ENCODE data around the gene DHX38.
A peak's percentile ranks its signal among the peaks of the same experiment; 100 is the strongest.
"Not testable (repeated sequence)": the region's sequence is repeated elsewhere in the genome, so short reads cannot be mapped to it uniquely, and the experiment has no call there.

The DHX38 gene

DNA sequence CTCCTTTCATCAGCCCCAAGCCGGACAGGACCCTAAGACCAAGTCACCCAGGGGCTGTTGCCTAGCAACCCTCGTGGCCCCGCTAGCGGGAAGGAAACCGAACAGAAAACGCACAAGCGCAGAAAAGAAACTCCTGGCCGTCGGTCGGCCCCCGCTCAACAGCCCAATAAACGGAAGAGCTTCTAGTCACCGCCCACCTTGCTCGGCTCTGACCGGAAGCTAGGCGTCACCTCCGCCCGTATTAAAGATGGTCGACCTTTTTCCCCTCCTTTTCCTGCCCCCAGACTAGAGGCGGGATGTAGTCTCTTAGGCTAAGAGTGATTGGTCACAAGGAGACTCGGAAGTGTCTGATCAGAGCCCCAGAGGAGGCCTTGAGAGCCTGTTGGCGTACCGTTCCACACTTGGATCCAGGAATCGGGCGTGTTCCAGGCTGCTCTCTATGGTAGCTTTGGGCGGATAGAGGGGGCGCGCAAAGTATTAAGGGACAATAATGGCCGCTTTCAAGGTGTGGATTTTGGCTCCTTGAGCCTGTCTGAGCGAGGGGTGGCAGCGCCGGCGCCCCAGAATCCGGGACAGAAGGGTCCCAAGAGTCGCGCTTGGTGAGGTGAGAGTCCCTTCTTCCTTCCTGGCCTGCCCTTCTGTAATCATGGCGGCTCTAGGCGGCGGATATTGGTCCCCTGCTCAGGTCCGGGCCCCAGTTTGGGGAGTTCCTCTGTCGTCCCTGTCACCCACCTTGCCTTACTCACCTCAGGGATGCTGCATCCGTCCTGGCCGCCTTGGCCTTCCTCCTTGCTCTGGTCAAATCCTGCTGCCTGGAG lies at the start of gene DHX38, which contains the start of gene TXNL4B:
DHX38 (plus strand) TSS at position 400 of the 818 bp plus-strand sequence. CDS start 2,311 bp downstream, outside the sequence.
TXNL4B (minus strand) TSS at position 173 of the 818 bp plus-strand sequence. CDS start 2,871 bp downstream, outside the sequence.
- DNase-seq, result peak; percentile 35 to 99 (median 96)

- DNase-seq, result no peak
These were observed 49.4 kb upstream of the DHX38 start for GRCh38 chr16:72044296-72044695.

DNA sequence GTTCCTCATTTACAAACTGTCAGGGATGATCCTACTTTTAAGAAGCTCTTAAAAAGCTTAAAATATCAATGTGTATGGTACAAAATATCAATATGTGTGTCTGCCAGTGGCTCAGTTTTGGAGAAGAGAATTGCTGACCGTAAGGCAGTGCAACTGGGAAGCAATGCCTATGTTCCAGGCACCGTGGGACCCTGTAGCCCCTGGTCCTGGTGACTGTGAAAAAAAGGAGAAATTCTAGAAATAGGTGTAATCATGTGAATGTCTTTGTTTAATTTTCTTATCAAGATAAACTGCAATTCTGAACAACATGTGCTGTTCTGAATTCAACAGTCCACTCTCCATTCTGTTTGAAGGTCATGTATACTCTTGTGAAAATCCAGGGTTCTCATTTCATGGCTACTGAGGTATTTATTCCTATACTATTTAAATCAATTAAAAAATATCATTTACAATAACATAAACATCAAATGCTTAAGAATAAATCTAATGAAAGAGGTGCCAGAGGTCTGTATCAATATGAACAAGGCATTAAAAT lies 48.8 kb upstream of the DHX38 start:
- no peak for DNase-seq

DNA sequence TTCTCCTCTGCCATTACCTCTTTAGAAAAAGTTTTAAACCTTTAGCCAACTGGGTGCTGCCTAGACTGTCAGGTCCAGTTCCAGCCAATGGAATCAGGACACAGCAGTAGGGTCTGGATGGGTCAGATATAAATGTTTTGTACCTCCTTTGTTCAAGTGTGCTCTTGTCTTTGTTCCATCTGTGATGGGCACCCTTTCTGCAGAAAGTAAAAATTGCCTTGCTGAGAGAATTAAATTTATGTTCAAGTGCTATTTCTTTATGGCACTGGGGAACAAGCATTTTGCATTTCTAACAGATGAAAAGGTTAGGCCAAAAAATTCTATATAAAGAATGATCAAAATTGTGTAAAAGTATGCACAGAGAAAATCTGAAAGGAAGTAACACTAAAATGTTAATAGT lies 44.5 kb upstream of the DHX38 start:
- no peak for DNase-seq

DNA sequence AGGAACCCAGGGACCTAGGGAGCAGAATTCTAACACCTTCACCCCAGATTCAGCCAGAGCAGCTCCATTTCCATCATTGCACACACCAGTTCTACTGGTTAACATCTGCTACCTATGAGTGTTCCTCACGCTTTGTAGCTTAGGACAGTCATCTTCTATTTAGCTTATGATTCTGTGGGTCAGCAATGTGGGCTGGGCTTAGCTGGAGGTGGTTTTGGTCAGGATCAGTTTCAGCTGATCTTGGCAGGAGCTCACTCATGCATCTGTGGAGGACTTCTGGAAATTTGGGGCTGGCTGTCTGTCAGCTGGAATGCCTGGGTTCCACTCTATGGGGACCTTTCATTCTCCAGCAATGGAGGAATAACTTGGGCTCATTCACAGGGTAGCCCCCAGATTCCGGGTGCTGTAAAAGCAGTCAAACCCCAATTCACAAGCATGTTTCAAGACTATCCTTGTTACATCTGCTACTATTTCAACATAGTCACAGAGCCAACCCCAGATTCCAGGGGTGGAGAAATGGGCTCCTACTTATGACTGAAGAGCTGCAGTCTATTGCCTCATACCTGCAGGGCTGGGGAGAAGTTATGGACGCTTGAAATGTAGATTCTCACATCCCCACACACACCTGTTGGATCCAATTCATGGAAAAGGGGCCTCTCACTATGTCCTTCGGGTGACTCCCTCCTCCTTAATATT lies 42.7 kb upstream of the DHX38 start:
- no peak for DNase-seq

DNA sequence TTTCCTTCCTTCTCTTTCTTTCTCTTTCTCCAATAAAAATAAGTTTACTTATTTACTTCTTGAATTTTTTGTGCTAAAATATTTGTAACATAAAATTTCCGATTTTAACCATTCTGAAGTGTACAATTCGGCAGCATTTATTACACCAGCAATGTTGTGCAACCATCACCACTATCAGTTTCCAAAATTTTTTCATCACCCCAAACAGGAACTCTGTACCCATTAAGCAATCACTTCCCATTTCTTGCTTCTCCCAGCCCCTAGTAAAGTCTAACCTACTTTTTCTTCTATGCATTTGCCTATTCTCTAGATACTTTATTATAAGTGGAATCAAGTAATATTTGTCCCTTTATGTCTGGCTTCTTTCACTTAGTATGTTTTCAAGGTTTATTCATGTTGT lies 41.8 kb upstream of the DHX38 start:
- DNase-seq, result no peak

GRCh38 chr16:72054254-72054847 lies 39.3 kb upstream of the DHX38 start, which contains the start of gene HP:
Gene HP, plus strand, starts transcription at chr16:72054505. Its CDS starts 148 bp downstream, at chr16:72054653.
- DNase-seq, result not testable (repeated sequence)

DNA sequence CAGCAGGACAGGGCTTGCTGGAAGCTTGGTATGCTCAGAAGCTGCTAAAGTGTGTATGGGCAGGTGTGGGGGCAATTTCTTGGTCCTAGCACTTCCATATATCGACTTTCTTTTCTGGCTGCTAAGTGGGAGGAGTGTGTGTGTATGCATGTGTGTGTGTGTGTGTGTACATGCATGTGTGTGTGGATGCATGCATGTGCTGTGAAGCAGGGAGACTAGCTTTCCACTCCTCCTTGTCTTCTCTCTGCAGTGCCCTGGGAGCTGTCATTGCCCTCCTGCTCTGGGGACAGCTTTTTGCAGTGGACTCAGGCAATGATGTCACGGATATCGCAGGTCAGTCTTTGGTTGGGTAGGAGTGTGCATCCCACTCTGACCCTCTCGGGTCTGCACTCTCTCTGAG lies 37.7 kb upstream of the DHX38 start:
- DNase-seq, result no peak

DNA sequence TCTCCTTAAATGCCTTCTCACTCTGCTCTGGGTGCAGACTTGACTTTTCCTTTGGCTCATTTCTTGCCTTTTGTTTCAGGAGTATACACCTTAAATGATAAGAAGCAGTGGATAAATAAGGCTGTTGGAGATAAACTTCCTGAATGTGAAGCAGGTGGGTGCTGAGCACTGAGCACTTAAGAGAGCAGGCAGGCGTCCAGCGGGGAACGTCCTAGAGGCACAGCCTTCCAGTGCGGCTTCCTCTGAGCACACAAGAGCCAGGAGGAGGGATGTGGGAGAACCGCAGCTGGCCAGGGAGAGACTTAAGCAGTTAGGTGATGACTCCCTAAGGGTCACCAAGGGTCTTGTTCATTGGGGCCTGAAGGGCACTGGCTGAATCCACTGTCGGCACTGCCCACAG lies 36.3 kb upstream of the DHX38 start:
- not testable (repeated sequence) for DNase-seq

- DNase-seq, result not testable (repeated sequence)
These were observed 34.6 kb upstream of the DHX38 start for GRCh38 chr16:72059060-72059459.

- no peak for DNase-seq
These were observed 33.2 kb upstream of the DHX38 start for GRCh38 chr16:72060405-72060804.

DNA sequence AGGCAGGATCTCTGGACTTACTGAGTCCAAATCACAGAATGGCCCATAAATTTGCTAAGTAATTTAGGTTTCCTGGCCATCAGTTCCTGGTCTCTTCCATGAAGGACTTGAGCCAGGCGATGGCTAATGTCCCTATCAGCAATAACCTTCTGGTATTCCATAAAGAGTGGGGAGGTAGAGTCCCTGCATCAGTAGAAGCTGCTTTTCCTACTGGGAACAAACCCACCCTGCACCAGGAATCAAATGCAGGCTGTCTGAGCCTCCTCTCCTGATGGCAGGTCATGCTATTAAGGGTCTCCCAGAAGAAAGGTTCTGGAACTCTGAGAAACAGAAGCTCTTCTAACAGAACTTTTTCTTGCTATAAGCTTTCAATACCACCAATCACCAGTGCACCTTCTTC lies 32.1 kb upstream of the DHX38 start:
- DNase-seq, result no peak

- no peak for DNase-seq
These were observed 29.2 kb upstream of the DHX38 start for GRCh38 chr16:72064361-72064894.

DNA sequence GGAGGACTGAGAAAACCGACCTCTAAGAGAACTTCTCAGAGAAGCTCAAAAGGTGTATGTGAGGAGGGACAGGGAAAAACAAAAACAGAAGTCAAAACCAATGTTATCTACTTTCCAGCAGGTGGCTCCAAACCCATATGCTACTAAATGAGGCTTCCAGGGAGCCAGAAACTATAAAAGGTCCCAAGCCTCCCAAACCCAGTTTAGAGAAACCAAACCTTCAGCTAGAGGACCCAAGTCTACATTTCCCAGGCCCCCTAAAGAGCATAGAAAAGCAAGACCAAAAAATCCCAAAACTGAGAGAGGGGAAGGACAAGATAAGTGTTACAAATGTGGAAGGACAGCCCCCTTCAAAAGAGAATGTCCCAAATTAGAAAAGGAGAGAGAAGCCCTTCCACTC lies 26.9 kb upstream of the DHX38 start:
- peak in 5 of 56 donors; percentile 3 to 25 (median 7) for DNase-seq

GRCh38 chr16:72068930-72069329 lies 24.7 kb upstream of the DHX38 start:
- no peak for DNase-seq

- peak in 13 of 56 donors; percentile 1 to 18 (median 5) for DNase-seq
These were observed 20.9 kb upstream of the DHX38 start for GRCh38 chr16:72072514-72073342.

DNA sequence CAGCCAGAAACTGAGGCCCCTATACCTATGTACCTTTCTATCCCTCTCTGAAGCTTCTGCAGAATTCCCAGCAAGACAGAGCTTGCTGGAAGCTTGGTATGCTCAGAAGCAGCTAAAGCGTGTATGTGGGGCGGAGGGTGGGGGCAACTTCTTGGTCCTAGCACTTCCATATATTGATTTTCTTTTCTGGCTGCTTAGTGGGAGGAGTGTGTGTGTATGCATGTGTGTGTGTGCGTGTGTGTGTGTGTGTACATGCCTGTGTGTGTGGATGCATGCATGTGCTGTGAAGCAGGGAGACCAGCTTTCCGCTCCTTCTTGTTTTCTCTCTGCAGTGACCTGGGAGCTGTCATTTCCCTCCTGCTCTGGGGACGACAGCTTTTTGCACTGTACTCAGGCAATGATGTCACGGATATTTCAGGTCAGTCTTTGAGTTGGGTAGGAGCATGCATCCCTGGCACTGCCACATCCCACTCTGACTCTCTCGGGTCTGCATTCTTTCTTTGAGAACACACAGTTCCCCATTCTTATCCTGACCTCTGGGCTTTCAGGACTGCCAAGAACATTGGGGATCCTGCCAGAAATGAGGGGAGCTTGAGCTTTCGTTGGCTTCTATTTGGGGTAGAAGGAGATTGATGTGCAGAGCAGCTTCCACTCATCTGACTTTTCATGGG lies 20.0 kb upstream of the DHX38 start:
- DNase-seq, result peak in 47 of 56 donors; percentile 1 to 81 (median 27)

DNA sequence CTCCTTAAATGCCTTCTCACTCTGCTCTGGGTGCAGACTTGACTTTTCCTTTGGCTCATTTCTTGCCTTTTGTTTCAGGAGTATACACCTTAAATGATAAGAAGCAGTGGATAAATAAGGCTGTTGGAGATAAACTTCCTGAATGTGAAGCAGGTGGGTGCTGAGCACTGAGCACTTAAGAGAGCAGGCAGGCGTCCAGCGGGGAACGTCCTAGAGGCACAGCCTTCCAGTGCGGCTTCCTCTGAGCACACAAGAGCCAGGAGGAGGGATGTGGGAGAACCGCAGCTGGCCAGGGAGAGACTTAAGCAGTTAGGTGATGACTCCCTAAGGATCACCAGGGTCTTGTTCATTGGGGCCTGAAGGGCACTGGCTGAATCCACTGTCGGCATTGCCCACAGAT lies 18.6 kb upstream of the DHX38 start:
- DNase-seq, result not testable (repeated sequence)

DNA sequence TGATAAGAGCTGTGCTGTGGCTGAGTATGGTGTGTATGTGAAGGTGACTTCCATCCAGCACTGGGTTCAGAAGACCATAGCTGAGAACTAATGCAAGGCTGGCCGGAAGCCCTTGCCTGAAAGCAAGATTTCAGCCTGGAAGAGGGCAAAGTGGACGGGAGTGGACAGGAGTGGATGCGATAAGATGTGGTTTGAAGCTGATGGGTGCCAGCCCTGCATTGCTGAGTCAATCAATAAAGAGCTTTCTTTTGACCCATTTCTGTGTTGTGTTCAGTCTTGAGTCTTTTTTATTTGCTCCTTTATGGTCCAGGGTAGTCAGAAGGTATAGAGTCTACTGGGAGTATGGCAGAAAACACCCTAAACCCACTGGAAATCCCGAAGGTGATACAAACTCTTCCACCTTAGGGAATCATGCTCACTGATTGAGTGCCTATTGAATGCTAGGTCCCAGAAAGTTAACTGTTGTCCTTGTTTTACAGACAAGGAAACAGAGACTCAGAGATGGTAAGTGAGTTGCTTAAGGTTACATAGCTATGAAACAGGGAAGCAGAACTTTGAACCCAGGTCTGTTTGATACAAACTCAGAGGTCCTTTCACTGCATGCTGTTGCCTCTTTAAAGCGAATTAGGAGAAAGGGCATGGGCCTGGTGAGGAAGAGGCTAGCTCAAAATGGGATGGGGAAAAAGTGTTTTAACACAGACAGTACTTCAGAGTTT lies 16.5 kb upstream of the DHX38 start:
- not testable (repeated sequence) for DNase-seq
